GM12865 (cell line): ENCODE results near the gene KCTD17.

Experiments used
- DNase-seq: peaks from one replicate; pipeline ENCODE4 v3.0.0; 2010; ENCODE audit warnings: low read depth
- H3K4me3 ChIP-seq: 2 replicates; pipeline ENCODE4 v1.5.1; 2011; ENCODE audit warnings: mild to moderate bottlenecking, low read depth, low read length, control low read depth
- CTCF ChIP-seq: IDR thresholded peaks from 2 replicates; pipeline ENCODE4 v1.5.1; 2011; ENCODE audit warnings: low read length, control low read depth, low read depth, inconsistent platforms; ENCODE audit not compliant: insufficient read depth; ENCODE audit errors: missing control alignments

KCTD17 gene

DNA sequence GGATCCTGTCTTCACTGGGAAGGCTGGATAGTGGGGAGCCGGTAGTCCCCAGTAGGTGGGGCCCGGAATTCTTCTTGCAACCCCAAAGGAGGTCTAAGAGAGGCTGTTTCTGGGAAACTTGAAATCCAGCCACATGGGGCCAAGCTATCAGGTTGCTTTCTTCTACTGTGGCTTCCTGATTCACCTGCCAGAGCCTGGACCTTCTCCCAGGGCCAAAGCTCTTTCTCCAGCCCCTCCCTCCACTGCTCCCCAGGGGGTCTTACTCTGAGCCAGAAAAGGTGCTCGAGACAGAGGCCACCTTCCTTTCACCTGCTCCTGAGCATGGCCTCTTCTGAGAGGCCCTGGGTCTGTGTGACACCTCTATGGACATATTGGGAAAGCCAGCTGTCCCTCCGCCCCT is 41.4 kb upstream of the KCTD17 start:
- TF ChIP-seq CTCF, result no peak
- no peak for DNase-seq
- H3K4me3 ChIP-seq, result no peak overlapping the region

DNA sequence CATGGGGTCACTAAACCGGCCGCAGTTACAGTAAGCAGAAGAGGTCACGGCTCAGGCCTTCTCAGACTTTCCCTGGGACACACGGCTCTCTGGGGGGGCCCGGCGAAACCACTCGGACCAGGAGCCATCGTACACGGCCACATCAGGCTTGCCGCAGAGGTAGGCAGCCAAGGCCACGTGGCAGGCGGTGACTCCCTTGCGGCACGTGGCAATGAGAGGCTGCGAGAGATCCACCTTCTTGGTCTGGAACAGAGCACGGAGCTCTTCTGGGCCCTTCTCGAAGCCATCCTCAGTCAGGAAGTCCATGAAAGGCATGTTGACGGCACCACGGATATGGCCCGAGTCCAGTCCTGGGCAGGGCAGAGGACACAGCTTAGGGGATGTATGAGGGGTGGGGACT is 40.6 kb upstream of the KCTD17 start:
- H3K4me3 ChIP-seq, result no peak overlapping the region
- no peak for TF ChIP-seq CTCF
- DNase-seq, result no peak

GRCh38 chr22:37011472-37011871 is 40.1 kb upstream of the KCTD17 start:
- no peak for TF ChIP-seq CTCF
- no peak for DNase-seq
- H3K4me3 ChIP-seq, result no peak overlapping the region

DNA sequence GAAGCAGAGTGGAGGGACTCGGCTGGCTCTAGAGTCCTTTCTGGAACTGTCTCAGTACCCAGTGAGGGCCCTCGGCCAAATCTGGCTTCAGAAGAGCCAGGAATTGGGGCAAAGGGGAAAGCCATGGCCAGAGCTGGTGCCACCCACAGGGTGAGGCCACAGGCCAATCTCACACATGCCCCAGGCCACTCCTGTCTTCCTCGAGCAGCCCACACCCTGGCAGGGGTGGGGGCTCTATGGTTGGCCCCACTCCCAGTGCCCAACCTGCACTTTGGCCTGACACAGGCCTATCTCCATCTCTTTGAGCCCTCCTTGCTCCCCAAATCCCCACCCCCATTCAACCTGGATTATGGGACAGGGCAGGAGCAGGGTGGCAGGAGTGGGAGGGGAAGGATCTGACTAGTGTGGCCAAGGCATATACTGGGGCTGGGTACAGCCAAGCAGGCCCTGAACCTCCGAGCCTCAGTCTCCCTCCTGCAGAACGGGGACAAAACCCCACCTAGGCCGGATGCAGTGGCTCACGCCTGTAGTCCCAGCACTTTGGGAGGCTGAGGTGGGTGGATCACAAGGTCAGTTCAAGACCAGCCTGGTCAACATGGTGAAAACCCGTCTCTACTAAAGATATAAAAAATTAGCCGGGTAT is 39.2 kb upstream of the KCTD17 start:
- no peak for TF ChIP-seq CTCF
- H3K4me3 ChIP-seq, result no peak overlapping the region
- no peak for DNase-seq

GRCh38 chr22:37012956-37013355 is 38.6 kb upstream of the KCTD17 start:
- DNase-seq, result no peak
- TF ChIP-seq CTCF, result no peak
- H3K4me3 ChIP-seq, result no peak overlapping the region

DNA sequence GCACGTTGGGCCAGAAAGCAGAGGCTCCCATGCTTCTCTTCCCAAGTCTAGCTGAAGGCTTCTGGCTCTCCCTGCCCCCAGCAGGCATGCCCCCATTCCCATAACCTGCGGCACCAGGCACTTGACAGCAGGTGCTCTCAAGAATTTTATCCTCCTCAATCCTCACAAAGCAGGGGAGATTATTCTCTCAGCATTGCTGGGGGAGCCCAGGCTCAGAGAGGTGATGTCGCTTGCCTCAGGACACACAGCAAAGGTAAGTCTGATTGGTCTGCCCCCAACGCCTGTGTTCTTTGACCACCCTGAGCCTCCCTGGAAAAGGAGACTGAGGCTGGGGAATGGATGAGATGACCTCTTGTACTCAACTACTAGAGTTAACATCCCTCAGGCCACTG is 37.1 kb upstream of the KCTD17 start:
- no peak for DNase-seq
- no peak overlapping the region for H3K4me3 ChIP-seq
- TF ChIP-seq CTCF, result no peak

DNA sequence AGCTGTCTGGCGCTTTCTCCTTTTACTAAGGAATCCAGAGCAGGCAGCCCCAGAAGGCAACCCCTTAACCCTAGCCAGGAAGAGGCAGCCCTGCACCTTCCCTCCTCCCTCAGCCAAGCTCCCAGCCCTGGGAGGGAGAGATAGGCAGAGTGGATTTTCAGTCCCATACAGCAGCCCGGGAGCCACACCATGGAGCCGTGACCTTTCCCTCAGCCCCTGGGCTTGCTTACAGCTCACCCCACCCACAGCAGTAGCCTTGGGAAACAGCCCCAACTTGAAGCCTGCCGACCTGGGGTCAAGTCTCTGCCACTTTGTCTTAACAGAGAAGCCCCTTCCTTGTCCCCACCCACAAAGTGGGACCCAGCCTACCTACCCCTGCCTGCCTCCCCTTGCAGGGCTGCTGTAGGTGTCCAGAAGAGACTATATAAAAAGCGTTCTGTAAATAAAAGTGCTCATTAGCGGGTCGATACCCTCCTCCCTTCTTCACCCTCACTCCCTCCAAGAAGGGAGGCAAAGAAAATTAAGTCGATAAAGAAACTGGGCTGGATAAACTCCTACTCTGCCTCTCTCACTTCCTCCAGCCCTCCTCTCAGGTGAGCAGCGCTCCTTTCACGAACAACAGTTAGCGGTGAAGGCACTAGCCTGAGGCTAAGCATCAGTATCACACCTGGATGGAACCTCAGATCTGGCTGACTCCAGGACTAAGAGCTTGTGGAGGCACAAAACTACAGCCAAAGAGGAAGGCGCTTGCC is 36.5 kb upstream of the KCTD17 start:
- no peak for TF ChIP-seq CTCF
- DNase-seq, result no peak
- no peak overlapping the region for H3K4me3 ChIP-seq
